Testis (tissue), 3 donors: Measurements from ENCODE around the gene ABCC10. TPM values are rescaled to one million over a fixed set of nuclear protein-coding genes. Genes with fewer than 3 reads are reported as not detected.

ENCODE experiments used
- DNase-seq: peaks from one replicate; pipeline ENCODE4 v3.0.0-alpha.2; 2019
- H3K27ac ChIP-seq, 2 donors: fragments of 200-600 bp; sonication (generic); one replicate each; pipeline ENCODE4 v1.5.1; 2019
- H3K27me3 ChIP-seq: fragments of 200-600 bp; sonication (generic); one replicate; pipeline ENCODE4 v1.5.1; 2019
- H3K36me3 ChIP-seq: fragments of 200-600 bp; sonication (generic); one replicate; pipeline ENCODE4 v1.5.1; 2017; ENCODE audit warnings: low read depth; ENCODE audit errors: missing control alignments
- H3K4me1 ChIP-seq: fragments of 200-600 bp; sonication (generic); one replicate; pipeline ENCODE4 v1.5.1; 2019
- H3K4me3 ChIP-seq, 2 donors: fragments of 200-600 bp; sonication (generic); one replicate each; pipeline ENCODE4 v1.5.1; 2017 to 2019
- H3K9me3 ChIP-seq: fragments of 200-600 bp; sonication (generic); one replicate; pipeline ENCODE4 v1.5.1; 2017
- POLR2A ChIP-seq: fragments of 450-650 bp; IDR thresholded peaks from one replicate; pipeline ENCODE4 v1.6.1; 2017; ENCODE audit warnings: antibody characterized with exemption, mild to moderate bottlenecking, moderate library complexity
- WGBS, 2 donors: methylation state at CpG; one replicate each; pipeline ENCODE4 v1.1.5; 2018; 5-methylcytosine and 5-hydroxymethylcytosine counted together
- intact Hi-C: fragments of 100-400 bp; cut with DNase I; formaldehyde crosslinking; loops from one replicate; pipeline ENCODE4 v1.15.1; 2023; ENCODE audit warnings: low total_unique reads
- polyA plus RNA-seq: library from polyadenylated mRNA; stranded (reverse); fragments of 350-450 nt; fragmentation: Illumina TruSeq; extraction: RNeasy Lipid Tissue Mini Kit (QIAGEN cat#74804); gene quantifications from one replicate; pipeline ENCODE4 v1.2.3, GENCODE V29; 2014; ENCODE audit warnings: low read depth, low replicate concordance; ENCODE audit not compliant: insufficient read depth
- total RNA-seq, 2 donors: library from RNA; depleted of rRNA; stranded (reverse); fragments of >200 nt; gene quantifications; one replicate each; pipeline ENCODE4 v1.2.3, GENCODE V29; 2016
- TF ChIP-seq, protein P1 (sequence below), 3 experiments: fragments of 450-650 bp in 2 of 3; fragments of 200-600 bp in 1 of 3; sonication (generic) in 1 of 3; IDR thresholded peaks; one replicate each; pipeline ENCODE4 v1.5.1; 2016 to 2019; ENCODE audit warnings: antibody characterized with exemption in 3 of 3, mild to moderate bottlenecking in 2 of 3, moderate library complexity in 1 of 3

ABCC10 gene
- total and polyA plus RNA-seq, 3 donors from 2014 or later, result 21.0 to 34.0 (median 29.2) TPM

DNA sequence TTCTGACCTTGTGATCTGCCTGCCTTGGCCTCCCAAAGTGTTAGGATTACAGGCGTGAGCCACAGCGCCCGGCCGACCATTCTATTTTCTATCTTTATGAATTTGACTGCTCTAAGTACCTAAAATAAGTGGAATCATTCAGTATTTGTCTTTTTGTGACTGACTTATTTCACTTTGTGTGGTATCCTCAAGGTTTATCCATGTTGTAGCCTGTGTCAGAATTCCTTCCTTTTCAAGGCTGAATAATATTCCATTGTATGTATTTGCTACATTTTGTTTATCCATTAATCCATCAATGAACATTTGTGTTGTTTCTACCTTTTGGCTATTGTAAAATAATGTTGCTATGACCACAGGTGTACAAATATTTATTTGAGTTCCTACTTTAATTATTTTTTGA, 45.2 kb downstream of the ABCC10 start:
- no peak for TF ChIP-seq POLR2A
- TF ChIP-seq, protein P1, sequence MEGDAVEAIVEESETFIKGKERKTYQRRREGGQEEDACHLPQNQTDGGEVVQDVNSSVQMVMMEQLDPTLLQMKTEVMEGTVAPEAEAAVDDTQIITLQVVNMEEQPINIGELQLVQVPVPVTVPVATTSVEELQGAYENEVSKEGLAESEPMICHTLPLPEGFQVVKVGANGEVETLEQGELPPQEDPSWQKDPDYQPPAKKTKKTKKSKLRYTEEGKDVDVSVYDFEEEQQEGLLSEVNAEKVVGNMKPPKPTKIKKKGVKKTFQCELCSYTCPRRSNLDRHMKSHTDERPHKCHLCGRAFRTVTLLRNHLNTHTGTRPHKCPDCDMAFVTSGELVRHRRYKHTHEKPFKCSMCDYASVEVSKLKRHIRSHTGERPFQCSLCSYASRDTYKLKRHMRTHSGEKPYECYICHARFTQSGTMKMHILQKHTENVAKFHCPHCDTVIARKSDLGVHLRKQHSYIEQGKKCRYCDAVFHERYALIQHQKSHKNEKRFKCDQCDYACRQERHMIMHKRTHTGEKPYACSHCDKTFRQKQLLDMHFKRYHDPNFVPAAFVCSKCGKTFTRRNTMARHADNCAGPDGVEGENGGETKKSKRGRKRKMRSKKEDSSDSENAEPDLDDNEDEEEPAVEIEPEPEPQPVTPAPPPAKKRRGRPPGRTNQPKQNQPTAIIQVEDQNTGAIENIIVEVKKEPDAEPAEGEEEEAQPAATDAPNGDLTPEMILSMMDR (IDR thresholded peaks at IDR 0.05), result no peak
- no peaks in the 10 kb centered on the region for H3K27me3 ChIP-seq
- no peaks in the 10 kb centered on the region for H3K9me3 ChIP-seq
- no peak overlapping the region for H3K4me3 ChIP-seq
- 97 to 99% methylated on average over 4 of the region's 4 CpGs for WGBS, 2 donors
- H3K4me1 ChIP-seq, result no peaks in the 10 kb centered on the region
- no peak overlapping the region for H3K27ac ChIP-seq
- intact Hi-C loops, result no loop called here
- no peak for DNase-seq
- H3K36me3 ChIP-seq, result no peaks in the 10 kb centered on the region

DNA sequence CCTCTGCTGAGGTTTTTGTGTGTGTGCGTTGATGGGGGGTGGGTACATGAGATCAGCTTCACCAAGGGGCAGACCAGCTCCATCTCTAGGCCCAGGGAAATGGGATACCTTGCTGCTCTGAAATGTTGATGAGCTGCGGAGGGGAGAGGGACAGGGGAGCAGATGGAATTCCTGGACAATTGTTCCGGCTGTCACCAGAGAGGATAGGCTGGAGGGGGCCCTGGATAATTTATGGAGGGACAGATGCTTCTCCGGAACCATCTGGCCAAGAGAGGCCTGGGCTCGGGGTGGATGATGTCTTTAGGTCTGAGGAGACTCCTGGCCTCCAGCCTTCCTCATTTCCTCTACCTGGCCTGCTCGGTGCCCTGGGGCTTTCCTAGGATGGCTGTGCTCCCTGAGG, 48.2 kb downstream of the ABCC10 start:
- Histone ChIP-seq H3K27ac (no peak overlapping the region), H3K4me3 (no peak overlapping the region), H3K9me3 (no peaks in the 10 kb centered on the region), H3K4me1 (peaks cover 7% of the 10 kb centered on the region), H3K36me3 (no peaks in the 10 kb centered on the region), H3K27me3 (no peaks in the 10 kb centered on the region)
- no peak for TF ChIP-seq POLR2A
- TF ChIP-seq, protein P1 (IDR thresholded peaks at IDR 0.05), result no peak
- WGBS, 2 donors, result 75 to 77% methylated on average over 6 of the region's 6 CpGs
- intact Hi-C loops, result no loop called here
- no peak for DNase-seq

DNA sequence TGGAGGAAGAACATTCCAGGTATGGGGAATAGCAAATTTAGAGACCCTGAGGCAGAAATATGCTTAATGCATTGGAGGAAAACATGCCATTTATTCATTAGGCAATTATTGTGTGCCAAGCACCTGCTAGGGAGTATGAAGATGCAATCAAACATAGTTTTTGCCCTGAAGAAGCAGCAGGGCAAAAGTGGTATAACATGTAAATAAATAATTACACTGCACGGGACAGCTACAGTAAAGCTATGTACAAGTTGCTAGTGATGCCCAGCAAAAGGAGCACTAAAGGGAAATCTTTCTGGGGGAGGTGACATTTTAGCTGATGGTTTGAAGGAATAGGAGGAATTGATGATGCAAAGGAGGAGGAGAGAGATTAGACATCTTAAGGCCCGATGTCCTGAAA, 49.4 kb downstream of the ABCC10 start:
- H3K27ac ChIP-seq, result no peak overlapping the region
- no peaks in the 10 kb centered on the region for H3K27me3 ChIP-seq
- peak overlapping the region; percentile 74 for H3K4me3 ChIP-seq
- no peak for TF ChIP-seq POLR2A
- TF ChIP-seq, protein P1 (IDR thresholded peaks at IDR 0.05), result no peak
- H3K4me1 ChIP-seq, result peaks cover 7% of the 10 kb centered on the region
- intact Hi-C loops, result no loop called here
- 15 to 19% methylated on average over 2 of the region's 2 CpGs for WGBS, 2 donors
- no peak for DNase-seq
- H3K9me3 ChIP-seq, result no peaks in the 10 kb centered on the region
- H3K36me3 ChIP-seq, result no peaks in the 10 kb centered on the region

DNA sequence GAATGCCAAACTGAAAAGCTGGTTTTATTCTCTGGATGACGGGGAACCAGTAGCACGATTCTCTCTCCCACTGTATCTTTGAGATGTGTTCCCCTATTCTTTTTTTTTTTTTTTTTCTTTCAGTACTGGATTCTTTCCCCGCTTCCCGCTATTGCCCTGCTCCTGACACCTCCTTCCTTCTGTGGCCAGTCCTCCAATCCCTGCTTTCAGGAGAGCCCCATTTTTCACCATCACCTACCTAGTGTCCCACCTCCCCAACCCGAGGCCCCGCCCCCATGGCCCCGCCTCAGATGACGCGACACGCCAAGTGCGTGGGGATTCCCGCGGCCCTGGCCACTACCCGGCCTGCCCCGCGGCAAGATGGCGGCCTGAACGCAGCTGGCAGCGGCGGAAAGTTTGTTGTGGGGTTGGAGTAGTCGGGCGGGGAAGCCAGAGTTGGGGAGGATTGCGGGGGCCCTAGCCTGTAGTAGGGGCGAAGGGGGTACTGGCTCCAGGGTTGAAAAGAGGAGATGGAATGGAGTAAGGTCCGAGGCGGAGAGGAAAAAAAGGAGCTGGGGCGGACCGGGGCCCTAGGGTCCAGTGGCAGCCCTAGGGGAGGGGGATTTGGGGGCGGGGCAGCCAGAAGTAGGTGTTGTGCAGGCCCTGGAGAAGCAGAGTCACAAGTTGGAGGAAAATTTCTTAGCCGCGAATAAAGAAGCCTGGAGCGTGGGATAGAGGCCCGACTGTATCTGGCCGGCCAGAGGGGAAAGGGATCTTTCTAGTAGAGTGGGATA, 50.1 kb downstream of the ABCC10 start, which contains the start of gene TJAP1:
TJAP1 (plus strand) TSS at position 336 of the 773 bp plus-strand sequence. CDS start 21,432 bp downstream, outside the sequence.
- no peaks in the 10 kb centered on the region for H3K36me3 ChIP-seq
- H3K4me1 ChIP-seq, result peaks cover 7% of the 10 kb centered on the region
- no peaks in the 10 kb centered on the region for H3K9me3 ChIP-seq
- intact Hi-C loops, result no loop called here
- H3K27ac ChIP-seq, result peak within 1 kb of the TSS; percentile 60 to 79
- TF ChIP-seq, protein P1 (IDR thresholded peaks at IDR 0.05), result no peak
- peak; percentile 26 for TF ChIP-seq POLR2A
- DNase-seq, result peak; percentile 95
- WGBS, 2 donors, result 1% methylated on average over 34 of the region's 34 CpGs
- H3K4me3 ChIP-seq, result peak within 1 kb of the TSS; percentile 74
- H3K27me3 ChIP-seq, result no peaks in the 10 kb centered on the region

DNA sequence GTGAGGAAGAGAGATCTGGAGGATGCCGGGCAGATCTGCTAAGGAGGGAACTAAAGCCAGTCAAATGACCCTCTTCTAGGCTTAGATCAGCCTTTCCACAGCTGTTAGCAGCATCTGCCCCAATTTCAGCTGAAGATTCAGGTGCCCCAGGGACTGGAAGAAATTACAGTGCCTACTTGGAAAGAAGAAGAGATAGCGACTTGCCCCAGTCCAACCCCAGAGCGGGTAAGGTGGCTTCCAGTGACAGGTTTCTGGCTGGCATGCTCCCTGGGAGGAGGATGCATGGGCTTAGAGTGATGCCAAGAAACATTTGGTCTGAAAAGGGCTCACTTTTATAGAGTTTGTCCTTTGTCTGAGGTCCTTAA, 50.6 kb downstream of the ABCC10 start:
- H3K27ac ChIP-seq, result peak overlapping the region; percentile 60 to 79
- no peaks in the 10 kb centered on the region for H3K9me3 ChIP-seq
- H3K36me3 ChIP-seq, result no peaks in the 10 kb centered on the region
- DNase-seq, result no peak
- TF ChIP-seq POLR2A, result no peak
- TF ChIP-seq, protein P1 (IDR thresholded peaks at IDR 0.05), result no peak
- H3K4me3 ChIP-seq, result peak overlapping the region; percentile 74
- H3K4me1 ChIP-seq, result peaks cover 7% of the 10 kb centered on the region
- no peaks in the 10 kb centered on the region for H3K27me3 ChIP-seq
- intact Hi-C loops, result no loop called here
- WGBS, 2 donors, result 11% methylated on average over 3 of the region's 3 CpGs
